ENCODE results near the gene PSPH.
"Not testable (repeated sequence)": the region's sequence is repeated elsewhere in the genome, so short reads cannot be mapped to it uniquely, and the experiment has no call there.

Gene PSPH

GRCh38 chr7:56062382-56062781 lies 11.1 kb upstream of the PSPH start:
- ATAC-seq: peak; percentile 36 to 43

- no peak for ATAC-seq
Observed at GRCh38 chr7:56053993-56054392, 2.7 kb upstream of the PSPH start.

GRCh38 chr7:56053379-56053778 lies 2.1 kb upstream of the PSPH start:
- ATAC-seq: no peak

GRCh38 chr7:56051053-56051338 lies 248 bp downstream of the PSPH start:
- no peak for ATAC-seq

GRCh38 chr7:56048763-56049162 lies 2.5 kb downstream of the PSPH start:
- not testable (repeated sequence) for ATAC-seq

GRCh38 chr7:56048245-56048644 lies 3.0 kb downstream of the PSPH start:
- ATAC-seq: no peak

- not testable (repeated sequence) for ATAC-seq
Observed at GRCh38 chr7:56047446-56048116, 3.7 kb downstream of the PSPH start.

GRCh38 chr7:56046721-56047445 lies 4.4 kb downstream of the PSPH start:
- ATAC-seq: no peak

GRCh38 chr7:56045758-56046157 lies 5.5 kb downstream of the PSPH start:
- ATAC-seq: not testable (repeated sequence)

- ATAC-seq: no peak
Observed at GRCh38 chr7:56040730-56041129, 10.5 kb downstream of the PSPH start.

- ATAC-seq: peak; percentile 85 to 89
Observed at GRCh38 chr7:56033671-56034432, 17.4 kb downstream of the PSPH start.

- not testable (repeated sequence) for ATAC-seq
Observed at GRCh38 chr7:56032578-56032977, 18.7 kb downstream of the PSPH start.

- not testable (repeated sequence) for ATAC-seq
Observed at GRCh38 chr7:56031556-56031955, 19.7 kb downstream of the PSPH start.

GRCh38 chr7:56030340-56030739 lies 20.9 kb downstream of the PSPH start:
- no peak for ATAC-seq

- no peak for ATAC-seq
Observed at GRCh38 chr7:56028942-56029630, 22.2 kb downstream of the PSPH start.

- no peak for ATAC-seq
Observed at GRCh38 chr7:56026538-56026937, 24.7 kb downstream of the PSPH start.

GRCh38 chr7:56023500-56023899 lies 27.7 kb downstream of the PSPH start:
- ATAC-seq: no peak

GRCh38 chr7:56019501-56019900 lies 31.7 kb downstream of the PSPH start:
- ATAC-seq: no peak

- not testable (repeated sequence) for ATAC-seq
Observed at GRCh38 chr7:56017015-56017414, 34.2 kb downstream of the PSPH start.

- ATAC-seq: no peak
Observed at GRCh38 chr7:56009695-56010094, 41.5 kb downstream of the PSPH start.

GRCh38 chr7:56007891-56008290 lies 43.4 kb downstream of the PSPH start:
- ATAC-seq: no peak

GRCh38 chr7:56007167-56007652 lies 44.0 kb downstream of the PSPH start:
- no peak for ATAC-seq

GRCh38 chr7:56003749-56004148 lies 47.5 kb downstream of the PSPH start:
- ATAC-seq: no peak

Measured in activated CD4-positive, CD25-positive, alpha-beta regulatory T cell treated with anti-CD3 and anti-CD28 coated beads, Interleukin-2, amount 50 U/mL, for 24 hours (primary cell).